NB4 (cell line): Measurements from ENCODE around the gene MBD6.

Experiments used
- CTCF ChIP-seq: IDR thresholded peaks from one replicate; pipeline ENCODE4 v1.5.1; 2012; ENCODE audit warnings: low read depth, low read length
- MYC ChIP-seq: IDR thresholded peaks from 2 replicates; pipeline ENCODE4 v1.6.1; 2011; ENCODE audit warnings: low read depth, low read length
- POLR2A ChIP-seq: IDR thresholded peaks from 2 replicates; pipeline ENCODE4 v1.6.1; 2011; ENCODE audit warnings: mild to moderate bottlenecking; ENCODE audit not compliant: insufficient read length; ENCODE audit errors: extremely low read depth

GRCh38 chr12:57511161-57511560 is 11.5 kb upstream of the MBD6 start:
- TF ChIP-seq POLR2A, result no peak
- no peak for TF ChIP-seq CTCF
- TF ChIP-seq MYC, result no peak
